ENCODE results near the gene THEM4. TPM values are rescaled to one million over a fixed set of nuclear protein-coding genes. Genes with fewer than 3 reads are reported as not detected.
A peak's percentile ranks its signal among the peaks of the same experiment; 100 is the strongest.

THEM4 gene
- total RNA-seq, 1 donor from 2014 or later = 15.6 TPM

DNA sequence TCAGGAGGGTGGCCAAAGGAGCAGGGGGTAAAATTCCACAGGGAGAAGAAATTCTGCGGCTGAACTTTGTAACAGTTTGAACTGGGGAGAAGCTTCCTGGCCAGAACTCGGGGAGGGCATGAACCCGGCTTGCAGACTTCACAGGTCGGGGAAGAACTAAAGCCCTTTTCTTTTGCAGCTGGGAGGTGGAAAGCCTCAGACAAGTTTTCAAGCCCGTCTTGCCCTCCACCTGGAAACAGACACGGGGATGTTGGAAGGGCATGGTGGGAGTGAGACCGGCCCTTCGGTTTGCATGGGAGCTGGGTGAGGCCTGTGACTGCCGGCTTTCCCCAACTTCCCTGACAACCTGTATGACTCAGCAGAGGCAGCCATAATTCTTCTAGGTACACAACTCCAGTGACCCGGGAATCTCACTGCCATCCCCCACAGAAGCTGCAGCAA is 11.3 kb downstream of the THEM4 start:
- H3K27ac Mint-ChIP-seq = no peak overlapping the region
- TF ChIP-seq, protein P1, sequence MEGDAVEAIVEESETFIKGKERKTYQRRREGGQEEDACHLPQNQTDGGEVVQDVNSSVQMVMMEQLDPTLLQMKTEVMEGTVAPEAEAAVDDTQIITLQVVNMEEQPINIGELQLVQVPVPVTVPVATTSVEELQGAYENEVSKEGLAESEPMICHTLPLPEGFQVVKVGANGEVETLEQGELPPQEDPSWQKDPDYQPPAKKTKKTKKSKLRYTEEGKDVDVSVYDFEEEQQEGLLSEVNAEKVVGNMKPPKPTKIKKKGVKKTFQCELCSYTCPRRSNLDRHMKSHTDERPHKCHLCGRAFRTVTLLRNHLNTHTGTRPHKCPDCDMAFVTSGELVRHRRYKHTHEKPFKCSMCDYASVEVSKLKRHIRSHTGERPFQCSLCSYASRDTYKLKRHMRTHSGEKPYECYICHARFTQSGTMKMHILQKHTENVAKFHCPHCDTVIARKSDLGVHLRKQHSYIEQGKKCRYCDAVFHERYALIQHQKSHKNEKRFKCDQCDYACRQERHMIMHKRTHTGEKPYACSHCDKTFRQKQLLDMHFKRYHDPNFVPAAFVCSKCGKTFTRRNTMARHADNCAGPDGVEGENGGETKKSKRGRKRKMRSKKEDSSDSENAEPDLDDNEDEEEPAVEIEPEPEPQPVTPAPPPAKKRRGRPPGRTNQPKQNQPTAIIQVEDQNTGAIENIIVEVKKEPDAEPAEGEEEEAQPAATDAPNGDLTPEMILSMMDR (conservative IDR thresholded peaks at IDR 0.05) = no peak
- peaks cover 27% of the 10 kb centered on the region for H3K36me3 Mint-ChIP-seq
- H3K4me1 Mint-ChIP-seq (ENCODE audit: unreplicated experiment) = no peaks in the 10 kb centered on the region
- H3K9me3 Mint-ChIP-seq = peaks cover 15% of the 10 kb centered on the region
- no peak for DNase-seq (ENCODE audit: extremely low spot score, unreplicated experiment)
- no peak overlapping the region for H3K4me3 Mint-ChIP-seq
- no peaks in the 10 kb centered on the region for H3K27me3 Mint-ChIP-seq

DNA sequence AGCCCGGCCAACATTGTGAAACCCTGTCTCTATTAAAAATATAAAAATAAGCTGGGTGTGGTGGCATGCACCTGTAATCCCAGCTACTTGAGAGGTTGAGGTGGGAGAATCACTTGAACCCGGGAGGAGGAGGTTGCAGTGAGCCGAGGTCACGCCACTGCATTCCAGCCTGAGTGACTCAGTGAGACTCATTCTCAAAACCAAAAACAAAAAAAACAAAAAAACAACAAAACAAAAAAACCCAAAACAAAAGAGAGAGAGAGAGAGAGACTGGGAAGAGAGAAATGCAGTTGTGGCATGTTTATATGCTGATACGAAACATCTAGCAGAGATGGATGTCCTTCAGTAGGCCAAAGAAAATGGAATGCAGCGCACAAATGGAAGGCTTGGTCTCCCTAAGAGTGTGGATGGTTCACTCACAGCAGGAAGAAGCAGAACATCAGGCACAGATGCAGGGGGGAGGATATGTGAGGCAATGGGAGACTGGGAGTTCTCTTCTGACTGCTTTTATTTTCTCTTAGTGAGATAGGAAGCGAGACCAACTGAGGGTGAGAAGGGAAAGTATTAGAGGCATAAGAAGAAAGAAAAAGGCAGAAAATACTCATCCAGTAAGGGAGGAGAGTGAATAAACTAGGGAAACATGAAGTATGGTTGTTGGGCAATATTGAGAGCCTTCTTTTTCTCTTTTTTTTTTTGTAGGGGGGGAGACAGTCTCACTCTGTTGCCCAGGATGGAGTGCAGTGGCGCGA is 16.0 kb downstream of the THEM4 start:
- TF ChIP-seq, protein P1 (conservative IDR thresholded peaks at IDR 0.05) = no peak
- H3K9me3 Mint-ChIP-seq = no peaks in the 10 kb centered on the region
- H3K27me3 Mint-ChIP-seq = no peaks in the 10 kb centered on the region
- H3K27ac Mint-ChIP-seq = no peak overlapping the region
- no peak overlapping the region for H3K4me3 Mint-ChIP-seq
- peaks cover 9% of the 10 kb centered on the region for H3K36me3 Mint-ChIP-seq
- no peak for DNase-seq (ENCODE audit: extremely low spot score, unreplicated experiment)
- no peaks in the 10 kb centered on the region for H3K4me1 Mint-ChIP-seq (ENCODE audit: unreplicated experiment)

GRCh38 chr1:151892190-151892589 is 17.1 kb downstream of the THEM4 start:
- H3K4me3 Mint-ChIP-seq = no peak overlapping the region
- TF ChIP-seq, protein P1 (conservative IDR thresholded peaks at IDR 0.05) = no peak
- no peak for DNase-seq (ENCODE audit: extremely low spot score, unreplicated experiment)
- H3K27ac Mint-ChIP-seq = no peak overlapping the region
- no peaks in the 10 kb centered on the region for H3K4me1 Mint-ChIP-seq (ENCODE audit: unreplicated experiment)
- peaks cover 13% of the 10 kb centered on the region for H3K36me3 Mint-ChIP-seq
- H3K27me3 Mint-ChIP-seq = no peaks in the 10 kb centered on the region
- H3K9me3 Mint-ChIP-seq = no peaks in the 10 kb centered on the region

GRCh38 chr1:151891512-151891911 is 17.8 kb downstream of the THEM4 start:
- Mint-ChIP-seq H3K9me3 (no peaks in the 10 kb centered on the region), H3K4me1 (ENCODE audit: unreplicated experiment) (no peaks in the 10 kb centered on the region), H3K4me3 (no peak overlapping the region), H3K27ac (no peak overlapping the region), H3K36me3 (peaks cover 18% of the 10 kb centered on the region), H3K27me3 (no peaks in the 10 kb centered on the region)
- TF ChIP-seq, protein P1 (conservative IDR thresholded peaks at IDR 0.05) = no peak
- DNase-seq (ENCODE audit: extremely low spot score, unreplicated experiment) = no peak

GRCh38 chr1:151888972-151889570 is 20.2 kb downstream of the THEM4 start:
- Mint-ChIP-seq H3K9me3 (no peaks in the 10 kb centered on the region), H3K4me3 (no peak overlapping the region), H3K27ac (no peak overlapping the region), H3K4me1 (ENCODE audit: unreplicated experiment) (no peaks in the 10 kb centered on the region), H3K36me3 (peaks cover 18% of the 10 kb centered on the region), H3K27me3 (no peaks in the 10 kb centered on the region)
- TF ChIP-seq, protein P1 (conservative IDR thresholded peaks at IDR 0.05) = peak; percentile 71
- no peak for DNase-seq (ENCODE audit: extremely low spot score, unreplicated experiment)
